Central memory CD4-positive, alpha-beta T cell (primary cell): ENCODE measurements around the gene NEK11.

Experiments
- DNase-seq: peaks from one replicate; pipeline ENCODE4 v3.0.0; 2022
- total RNA-seq, 3 experiments: gene quantifications; one replicate each; lab custom pipeline; 2026; lab: John Stamatoyannopoulos, UW

Gene NEK11
- total RNA-seq: 1.9 to 10.0 (median 8.2) reads per million in 3 experiments

- DNase-seq: peak; percentile 94
These were observed at the start of gene NEK11, which contains the start of gene ASTE1 for GRCh38 chr3:131026321-131027151. TSS of gene NEK11 (plus strand) at chr3:131026877. CDS start at chr3:131029709, 2,832 bp downstream. TSS of gene ASTE1 (minus strand) at chr3:131026825. CDS start at chr3:131025306, 1,519 bp downstream.

- no peak for DNase-seq
These were observed 47.6 kb upstream of the NEK11 start for GRCh38 chr3:130979117-130979516.

- DNase-seq: no peak
These were observed 45.2 kb upstream of the NEK11 start for GRCh38 chr3:130981469-130981868.

GRCh38 chr3:130990282-130990681, 36.4 kb upstream of the NEK11 start:
- DNase-seq: no peak

- no peak for DNase-seq
These were observed 35.6 kb upstream of the NEK11 start for GRCh38 chr3:130991126-130991525.

- DNase-seq: no peak
These were observed 34.3 kb upstream of the NEK11 start for GRCh38 chr3:130992344-130992743.

GRCh38 chr3:130997289-130997688, 29.4 kb upstream of the NEK11 start:
- no peak for DNase-seq

- no peak for DNase-seq
These were observed 25.6 kb upstream of the NEK11 start for GRCh38 chr3:131001071-131001470.

- no peak for DNase-seq
These were observed 22.1 kb upstream of the NEK11 start for GRCh38 chr3:131004603-131005002.

GRCh38 chr3:131007256-131007655, 19.4 kb upstream of the NEK11 start:
- DNase-seq: no peak

GRCh38 chr3:131007782-131008181, 18.9 kb upstream of the NEK11 start:
- DNase-seq: no peak

GRCh38 chr3:131008326-131008725, 18.4 kb upstream of the NEK11 start:
- DNase-seq: no peak

GRCh38 chr3:131009698-131010097, 17.0 kb upstream of the NEK11 start:
- DNase-seq: no peak

GRCh38 chr3:131018970-131019369, 7.7 kb upstream of the NEK11 start:
- no peak for DNase-seq

GRCh38 chr3:131020122-131020693, 6.5 kb upstream of the NEK11 start:
- no peak for DNase-seq

- no peak for DNase-seq
These were observed 1.1 kb upstream of the NEK11 start for GRCh38 chr3:131025539-131025938.

- DNase-seq: no peak
These were observed 2.2 kb downstream of the NEK11 start for GRCh38 chr3:131028844-131029243.

GRCh38 chr3:131031660-131032059, 5.0 kb downstream of the NEK11 start:
- DNase-seq: no peak

GRCh38 chr3:131033480-131034080, 6.9 kb downstream of the NEK11 start:
- DNase-seq: peak; percentile 43

- no peak for DNase-seq
These were observed 9.6 kb downstream of the NEK11 start for GRCh38 chr3:131036200-131036816.

GRCh38 chr3:131036986-131037385, 10.3 kb downstream of the NEK11 start:
- no peak for DNase-seq

GRCh38 chr3:131038326-131038725, 11.6 kb downstream of the NEK11 start:
- DNase-seq: no peak

GRCh38 chr3:131042271-131042985, 15.8 kb downstream of the NEK11 start:
- peak; percentile 46 for DNase-seq
